NCI-H226 (cell line): ENCODE results near the gene UBAC2.
A peak's percentile ranks its signal among the peaks of the same experiment; 100 is the strongest.

Experiments
- DNase-seq: peaks from one replicate; pipeline ENCODE4 v3.0.0-alpha.2; 2015

UBAC2 gene

GRCh38 chr13:99316224-99316623, 115.6 kb downstream of the UBAC2 start:
- DNase-seq: no peak

GRCh38 chr13:99316657-99317256, 116.1 kb downstream of the UBAC2 start:
- DNase-seq: no peak

- DNase-seq: peak; percentile 68
These were observed 120.2 kb downstream of the UBAC2 start for GRCh38 chr13:99320693-99321481.

- DNase-seq: no peak
These were observed 121.1 kb downstream of the UBAC2 start for GRCh38 chr13:99321709-99322108.

GRCh38 chr13:99322297-99323103, 121.8 kb downstream of the UBAC2 start:
- peak; percentile 79 for DNase-seq

DNA sequence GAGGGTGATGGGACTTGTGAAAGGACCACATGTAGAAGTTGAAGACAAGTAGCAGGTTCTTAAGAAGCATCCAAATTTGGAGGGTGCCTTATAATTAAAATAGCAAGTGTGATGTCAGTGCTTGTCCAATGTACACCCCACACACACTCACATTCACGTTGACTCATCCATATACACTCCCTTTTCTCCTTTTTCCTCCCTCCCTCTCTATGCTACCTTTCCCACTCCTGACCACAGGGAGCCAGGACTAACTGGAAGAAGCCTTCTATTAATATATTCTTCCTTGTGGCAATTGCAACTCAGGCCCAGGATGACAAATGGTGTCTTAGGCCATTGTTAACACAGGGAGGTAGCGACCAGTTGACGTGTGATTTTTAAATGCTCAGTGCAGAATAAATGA, 122.8 kb downstream of the UBAC2 start:
- peak; percentile 64 for DNase-seq

DNA sequence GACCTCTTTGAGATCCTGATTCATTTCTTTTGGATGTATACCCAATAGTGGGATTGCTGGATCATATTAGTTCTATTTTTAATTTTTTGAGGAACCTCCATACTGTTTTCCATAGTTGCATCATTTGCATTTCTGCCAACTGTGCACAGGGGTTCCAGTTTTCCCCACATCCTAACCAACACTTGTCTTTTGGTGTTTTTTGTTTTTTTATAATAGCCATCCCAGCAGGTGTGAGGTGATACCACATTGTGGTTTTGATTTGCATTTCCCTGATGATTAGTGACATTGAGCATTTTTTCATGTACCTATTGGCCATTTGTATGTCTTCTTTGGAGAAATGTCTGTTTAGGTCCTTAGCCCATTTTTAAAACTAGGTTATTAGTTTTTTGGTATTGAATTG, 125.4 kb downstream of the UBAC2 start:
- no peak for DNase-seq

GRCh38 chr13:99327126-99327525, 126.5 kb downstream of the UBAC2 start:
- DNase-seq: no peak

GRCh38 chr13:99327761-99328160, 127.1 kb downstream of the UBAC2 start:
- no peak for DNase-seq

DNA sequence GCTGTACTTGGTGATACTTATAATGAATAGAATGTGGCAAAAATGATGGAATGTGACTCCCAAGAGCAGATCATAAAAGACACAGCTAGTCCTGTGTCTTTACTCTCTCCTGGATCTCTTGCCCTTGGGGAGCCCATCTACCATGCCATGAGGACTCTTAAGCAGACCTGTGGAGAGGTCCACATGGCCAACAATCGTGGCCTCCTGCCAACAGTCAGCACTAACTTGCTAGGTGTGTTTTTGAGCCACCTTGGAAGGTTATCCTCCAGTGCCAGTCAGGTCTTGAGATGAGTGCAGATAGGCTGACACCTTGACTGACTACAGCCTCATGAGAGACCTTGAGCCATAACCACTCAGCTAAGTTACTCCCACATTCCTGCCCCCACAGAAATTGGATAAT, 128.8 kb downstream of the UBAC2 start:
- DNase-seq: no peak

DNA sequence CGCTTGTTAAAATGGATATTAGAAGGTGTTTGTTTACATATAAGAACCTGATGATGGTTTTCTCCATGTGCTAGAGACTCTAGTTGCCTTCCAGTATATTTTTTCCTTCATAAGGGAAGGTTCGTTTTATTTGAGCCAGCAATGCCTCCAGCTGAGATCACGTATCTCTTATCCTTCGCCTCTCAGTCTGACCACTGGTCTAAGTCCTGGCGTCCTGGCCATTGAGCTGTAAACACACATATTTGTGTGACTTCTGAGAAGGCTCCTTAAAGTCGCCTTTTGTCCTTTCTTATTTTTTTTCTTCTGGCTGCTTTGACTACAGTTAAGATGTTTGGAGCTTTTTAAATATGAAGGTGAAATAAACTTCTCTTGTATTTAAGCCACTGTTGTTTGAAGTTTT, 130.3 kb downstream of the UBAC2 start:
- DNase-seq: no peak

GRCh38 chr13:99331881-99332293, 131.2 kb downstream of the UBAC2 start:
- no peak for DNase-seq

- DNase-seq: no peak
These were observed 131.8 kb downstream of the UBAC2 start for GRCh38 chr13:99332456-99332855.

DNA sequence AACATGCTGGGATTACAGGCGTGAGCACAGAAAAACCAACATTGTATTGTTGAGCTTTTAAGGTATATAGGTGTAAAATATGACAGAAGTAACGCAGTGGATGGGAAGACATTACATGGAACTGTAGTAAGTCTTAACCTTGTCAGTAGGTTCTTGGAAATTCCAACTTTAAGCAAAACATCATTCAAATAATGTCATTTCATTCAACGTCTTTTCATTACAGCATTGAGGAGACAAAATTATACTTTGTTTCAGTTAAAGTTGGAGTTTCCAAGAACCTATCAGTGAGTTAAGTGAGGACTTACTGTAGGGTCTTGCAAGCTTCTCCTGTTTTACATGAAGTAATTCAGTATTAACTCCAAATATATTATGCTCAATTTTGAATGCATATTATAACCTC, 133.6 kb downstream of the UBAC2 start:
- no peak for DNase-seq

- DNase-seq: no peak
These were observed 134.4 kb downstream of the UBAC2 start for GRCh38 chr13:99335087-99335486.

DNA sequence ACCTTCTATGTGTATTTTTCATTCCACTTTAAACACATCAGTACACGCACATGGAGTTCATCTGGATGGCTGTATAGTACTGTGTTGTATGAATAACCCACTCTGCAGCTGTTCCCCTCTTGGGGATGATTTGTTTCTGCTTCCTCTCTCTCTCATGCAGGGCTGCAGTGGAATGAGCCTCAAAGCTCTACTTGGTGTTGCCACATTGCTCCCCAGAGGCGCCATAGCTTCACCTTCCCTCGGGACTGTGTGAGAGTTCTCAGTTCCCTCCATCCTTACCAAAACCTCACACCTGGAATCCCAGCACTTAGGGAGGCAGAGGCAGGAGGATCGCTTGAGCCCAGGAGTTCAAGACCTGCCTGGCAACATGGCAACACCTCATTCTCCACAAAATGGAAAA, 134.9 kb downstream of the UBAC2 start:
- no peak for DNase-seq

- no peak for DNase-seq
These were observed 138.6 kb downstream of the UBAC2 start for GRCh38 chr13:99339230-99339721.

DNA sequence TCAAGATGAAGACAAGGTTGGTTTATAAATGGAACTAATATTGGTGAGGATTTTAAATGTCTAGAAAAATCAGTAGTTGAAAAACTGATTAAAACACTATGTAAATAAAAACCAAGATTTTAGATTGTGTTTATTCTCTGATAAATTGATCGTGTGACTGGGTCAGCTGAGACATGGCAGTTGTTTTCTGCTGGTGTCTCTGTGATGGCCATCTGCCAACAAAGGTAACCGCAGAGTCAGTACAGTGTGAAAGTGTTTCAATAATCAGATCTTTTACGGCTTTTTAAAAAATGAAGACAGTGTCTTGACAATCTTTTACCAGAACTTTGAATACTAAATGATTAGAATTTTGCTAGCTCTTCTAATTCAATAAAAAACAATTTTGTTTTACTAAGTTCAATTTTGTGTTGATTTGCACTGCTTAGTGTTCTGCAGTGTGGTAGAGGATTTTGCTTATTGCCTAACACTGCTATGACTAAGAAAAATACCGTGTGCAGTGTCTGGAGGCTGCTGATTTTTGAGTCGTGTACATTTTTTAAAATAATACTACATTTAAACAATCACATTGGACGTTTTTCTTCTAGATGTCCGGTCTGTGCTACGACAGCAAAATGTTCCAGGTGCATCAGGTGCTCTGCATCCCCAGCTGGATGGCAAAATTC, 139.2 kb downstream of the UBAC2 start:
- no peak for DNase-seq

DNA sequence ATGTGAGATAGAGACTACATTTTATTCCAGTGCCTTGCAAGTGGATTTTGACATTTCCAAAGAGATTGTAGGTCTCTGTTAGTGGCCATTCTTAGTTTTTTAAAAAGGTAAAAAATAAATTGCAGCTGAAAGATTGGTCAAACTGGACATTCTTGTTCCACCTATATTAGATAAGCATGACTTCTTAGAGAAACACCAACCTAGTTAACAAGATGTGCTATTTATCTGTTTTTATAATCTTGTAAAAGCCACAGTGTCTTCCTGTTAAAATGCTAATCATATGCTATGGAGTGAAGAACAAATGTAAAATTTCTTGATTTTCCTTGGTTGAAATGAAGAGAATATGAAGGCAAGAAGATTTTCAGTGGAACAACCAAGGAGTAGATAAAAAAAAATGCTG, 140.0 kb downstream of the UBAC2 start:
- no peak for DNase-seq

GRCh38 chr13:99341969-99342722, 141.5 kb downstream of the UBAC2 start:
- DNase-seq: no peak

GRCh38 chr13:99342723-99343315, 142.2 kb downstream of the UBAC2 start:
- DNase-seq: no peak
